HG02973 (cell line): Measurements from ENCODE around the gene BLOC1S6.

Experiments
- ATAC-seq: cut with Tn5 transposase; IDR thresholded peaks from one replicate; pipeline ENCODE4 v1.9.1; 2021; ENCODE audit warnings: moderate library complexity; ENCODE audit not compliant: unreplicated experiment

Gene BLOC1S6

GRCh38 chr15:45587863-45588170 is 638 bp downstream of the BLOC1S6 start:
- ATAC-seq, result no peak

- no peak for ATAC-seq
Measured at GRCh38 chr15:45588219-45588875, 1.2 kb downstream of the BLOC1S6 start.

GRCh38 chr15:45589256-45589655 is 2.1 kb downstream of the BLOC1S6 start:
- no peak for ATAC-seq

GRCh38 chr15:45594319-45594718 is 7.1 kb downstream of the BLOC1S6 start:
- no peak for ATAC-seq

GRCh38 chr15:45594835-45595530 is 7.8 kb downstream of the BLOC1S6 start:
- no peak for ATAC-seq

GRCh38 chr15:45603881-45604280 is 16.7 kb downstream of the BLOC1S6 start:
- ATAC-seq, result no peak

GRCh38 chr15:45604326-45604725 is 17.1 kb downstream of the BLOC1S6 start:
- no peak for ATAC-seq

- no peak for ATAC-seq
Measured at GRCh38 chr15:45606413-45606812, 19.2 kb downstream of the BLOC1S6 start.

- ATAC-seq, result no peak
Measured at GRCh38 chr15:45606841-45607240, 19.7 kb downstream of the BLOC1S6 start.

- ATAC-seq, result no peak
Measured at GRCh38 chr15:45611305-45611704, 24.1 kb downstream of the BLOC1S6 start.

GRCh38 chr15:45612790-45613415 is 25.7 kb downstream of the BLOC1S6 start:
- ATAC-seq, result no peak

GRCh38 chr15:45616901-45617323 is 29.7 kb downstream of the BLOC1S6 start:
- no peak for ATAC-seq

- ATAC-seq, result no peak
Measured at GRCh38 chr15:45618813-45619212, 31.6 kb downstream of the BLOC1S6 start.

- ATAC-seq, result no peak
Measured at GRCh38 chr15:45628136-45628535, 41.0 kb downstream of the BLOC1S6 start.

GRCh38 chr15:45630917-45631691 is 43.9 kb downstream of the BLOC1S6 start:
- ATAC-seq, result no peak

- no peak for ATAC-seq
Measured at GRCh38 chr15:45631776-45632175, 44.6 kb downstream of the BLOC1S6 start.

- peak; percentile 58 for ATAC-seq
Measured at GRCh38 chr15:45634432-45635190, 47.4 kb downstream of the BLOC1S6 start, which contains the start of gene SQOR. Gene SQOR, plus strand, starts transcription at chr15:45635029. Its CDS starts 23,895 bp downstream, at chr15:45658924.

GRCh38 chr15:45635191-45635638 is 48.0 kb downstream of the BLOC1S6 start:
- peak; percentile 37 for ATAC-seq

- no peak for ATAC-seq
Measured at GRCh38 chr15:45635763-45636292, 48.6 kb downstream of the BLOC1S6 start.

- no peak for ATAC-seq
Measured at GRCh38 chr15:45637141-45637540, 50.0 kb downstream of the BLOC1S6 start.
